ENCODE results near the gene ATP5F1C.

Gene ATP5F1C

GRCh38 chr10:7818295-7819120, 30.5 kb downstream of the ATP5F1C start, which contains the start of gene TAF3:
TAF3 (plus strand) TSS chr10:7818505; CDS start chr10:7818710, 205 bp downstream.
- under 1% methylated on average over 77 of the region's 77 CpGs for WGBS
- H3K4me3 ChIP-seq (ENCODE audit: low read length), result peak within 1 kb of the TSS; percentile 100

DNA sequence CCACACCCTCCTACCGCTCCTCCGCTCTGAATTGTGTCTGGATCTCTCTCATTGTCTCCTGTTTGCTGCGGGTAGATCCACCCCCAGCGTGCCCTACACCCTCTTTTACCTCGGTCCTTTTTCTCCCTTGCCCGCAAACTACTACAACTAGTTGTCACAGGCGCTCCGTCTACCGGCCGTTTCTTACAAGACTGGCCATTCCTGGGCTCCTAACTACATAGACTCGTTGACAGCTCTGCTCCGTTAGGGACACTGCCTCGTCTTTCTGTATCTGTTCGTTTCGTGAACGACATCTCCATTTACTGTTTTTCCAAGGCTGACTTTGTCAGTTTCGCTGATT, 31.1 kb downstream of the ATP5F1C start:
- Histone ChIP-seq H3K36me3 (ENCODE audit: insufficient read depth, low read length) (peaks cover 17% of the 10 kb centered on the region), H3K27ac (ENCODE audit: low read depth, low read length) (no peak overlapping the region), H3K4me1 (ENCODE audit: insufficient read depth, low read length) (peaks cover 14% of the 10 kb centered on the region; the same call in 1 of the 2 replicates), H3K27me3 (ENCODE audit: insufficient read depth, low read length) (peaks cover 6% of the 10 kb centered on the region; the same call in 1 of the 2 replicates), H3K9ac (ENCODE audit: low read depth, low read length) (peak overlapping the region; percentile 92), H3K9me3 (ENCODE audit: insufficient read depth, low read depth, low read length) (no peaks in the 10 kb centered on the region), H3K4me3 (ENCODE audit: low read length) (peak overlapping the region; percentile 100)
- 3% methylated on average over 17 of the region's 17 CpGs for WGBS

More at GRCh38 chr10:7818295-7819120, 30.5 kb downstream of the ATP5F1C start, which contains the start of gene TAF3:
- H3K9ac ChIP-seq (ENCODE audit: low read depth, low read length), result peak within 1 kb of the TSS; percentile 92
- no peak within 1 kb of the TSS; the same call in 1 of the 2 replicates for H3K27ac ChIP-seq (ENCODE audit: low read depth, low read length)
- peaks cover 6% of the 10 kb centered on the region; the same call in 1 of the 2 replicates for H3K27me3 ChIP-seq (ENCODE audit: insufficient read depth, low read length)
- peaks cover 14% of the 10 kb centered on the region; the same call in 1 of the 2 replicates for H3K4me1 ChIP-seq (ENCODE audit: insufficient read depth, low read length)
- H3K36me3 ChIP-seq (ENCODE audit: insufficient read depth, low read length), result peaks cover 14% of the 10 kb centered on the region; the same call in 1 of the 2 replicates
- H3K9me3 ChIP-seq (ENCODE audit: insufficient read depth, low read depth, low read length), result no peaks in the 10 kb centered on the region

DNA sequence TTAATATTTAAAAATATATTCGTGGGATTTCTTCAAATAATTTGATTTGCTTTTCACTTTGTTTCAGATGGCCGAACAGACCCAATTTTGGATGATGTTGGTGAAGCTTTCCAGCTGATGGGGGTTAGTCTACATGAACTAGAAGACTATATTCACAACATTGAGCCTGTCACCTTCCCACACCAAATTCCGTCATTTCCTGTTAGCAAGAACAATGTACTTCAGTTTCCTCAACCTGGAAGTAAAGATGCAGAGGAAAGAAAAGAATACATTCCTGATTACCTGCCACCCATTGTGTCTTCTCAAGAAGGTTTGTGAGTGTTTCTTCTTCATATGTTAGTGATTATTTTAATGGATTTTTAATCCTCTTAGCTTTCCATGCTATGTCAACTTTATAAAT, 36.3 kb downstream of the ATP5F1C start:
- Histone ChIP-seq H3K27me3 (ENCODE audit: insufficient read depth, low read length) (no peaks in the 10 kb centered on the region), H3K4me3 (ENCODE audit: low read length) (no peak overlapping the region), H3K4me1 (ENCODE audit: insufficient read depth, low read length) (peaks cover 7% of the 10 kb centered on the region; the same call in 1 of the 2 replicates), H3K9ac (ENCODE audit: low read depth, low read length) (no peak overlapping the region), H3K36me3 (ENCODE audit: insufficient read depth, low read length) (peaks cover 38% of the 10 kb centered on the region), H3K9me3 (ENCODE audit: insufficient read depth, low read depth, low read length) (no peaks in the 10 kb centered on the region), H3K27ac (ENCODE audit: low read depth, low read length) (no peak overlapping the region)
- WGBS, result 89% methylated on average over 2 of the region's 3 CpGs

- WGBS, result 85% methylated on average over 4 of the region's 4 CpGs
- Histone ChIP-seq H3K27me3 (ENCODE audit: insufficient read depth, low read length) (no peaks in the 10 kb centered on the region), H3K36me3 (ENCODE audit: insufficient read depth, low read length) (peaks cover 32% of the 10 kb centered on the region), H3K4me3 (ENCODE audit: low read length) (no peak overlapping the region), H3K9ac (ENCODE audit: low read depth, low read length) (no peak overlapping the region), H3K27ac (ENCODE audit: low read depth, low read length) (no peak overlapping the region; the same call in 1 of the 2 replicates), H3K9me3 (ENCODE audit: insufficient read depth, low read depth, low read length) (no peaks in the 10 kb centered on the region), H3K4me1 (ENCODE audit: insufficient read depth, low read length) (no peaks in the 10 kb centered on the region)
Observed at GRCh38 chr10:7826971-7827370, 39.0 kb downstream of the ATP5F1C start.

DNA sequence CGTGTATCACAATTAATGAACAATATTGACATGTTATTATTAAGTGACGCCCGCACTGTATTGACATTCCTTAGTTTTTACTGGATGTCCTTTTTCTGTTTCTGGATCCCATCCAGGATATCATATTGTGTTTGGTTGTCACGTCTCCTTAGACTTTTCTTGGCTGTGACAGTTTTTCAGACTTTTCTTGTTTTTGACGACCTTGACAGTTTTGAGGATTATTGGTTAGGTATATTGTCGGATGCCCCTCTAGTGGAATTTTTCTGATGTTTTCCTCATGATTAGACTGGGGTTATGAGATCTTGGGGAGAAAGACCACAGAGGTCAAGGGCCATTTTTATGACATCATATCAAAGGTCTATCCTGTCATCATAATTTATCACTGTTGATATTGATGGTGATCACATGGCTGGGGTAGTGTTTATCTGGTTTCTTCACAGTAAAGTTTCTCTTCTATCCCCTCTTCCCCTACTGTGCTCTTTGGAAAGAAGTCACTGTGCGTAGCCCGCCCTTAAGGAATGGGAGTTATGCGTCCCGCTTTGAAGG, 41.4 kb downstream of the ATP5F1C start:
- peaks cover 18% of the 10 kb centered on the region for H3K36me3 ChIP-seq (ENCODE audit: insufficient read depth, low read length)
- H3K4me3 ChIP-seq (ENCODE audit: low read length), result no peak overlapping the region
- H3K4me1 ChIP-seq (ENCODE audit: insufficient read depth, low read length), result no peaks in the 10 kb centered on the region
- 81% methylated on average over 9 of the region's 10 CpGs for WGBS
- H3K9me3 ChIP-seq (ENCODE audit: insufficient read depth, low read depth, low read length), result no peaks in the 10 kb centered on the region
- H3K27ac ChIP-seq (ENCODE audit: low read depth, low read length), result no peak overlapping the region
- H3K9ac ChIP-seq (ENCODE audit: low read depth, low read length), result no peak overlapping the region
- no peaks in the 10 kb centered on the region for H3K27me3 ChIP-seq (ENCODE audit: insufficient read depth, low read length)

- H3K36me3 ChIP-seq (ENCODE audit: insufficient read depth, low read length), result no peaks in the 10 kb centered on the region
- H3K27me3 ChIP-seq (ENCODE audit: insufficient read depth, low read length), result no peaks in the 10 kb centered on the region
- H3K27ac ChIP-seq (ENCODE audit: low read depth, low read length), result no peak overlapping the region
- no peak overlapping the region for H3K9ac ChIP-seq (ENCODE audit: low read depth, low read length)
- no peak overlapping the region for H3K4me3 ChIP-seq (ENCODE audit: low read length)
- 78% methylated on average over 1 of the region's 1 CpG for WGBS
- no peaks in the 10 kb centered on the region for H3K9me3 ChIP-seq (ENCODE audit: insufficient read depth, low read depth, low read length)
- H3K4me1 ChIP-seq (ENCODE audit: insufficient read depth, low read length), result no peaks in the 10 kb centered on the region
Observed at GRCh38 chr10:7832060-7832459, 44.1 kb downstream of the ATP5F1C start.

DNA sequence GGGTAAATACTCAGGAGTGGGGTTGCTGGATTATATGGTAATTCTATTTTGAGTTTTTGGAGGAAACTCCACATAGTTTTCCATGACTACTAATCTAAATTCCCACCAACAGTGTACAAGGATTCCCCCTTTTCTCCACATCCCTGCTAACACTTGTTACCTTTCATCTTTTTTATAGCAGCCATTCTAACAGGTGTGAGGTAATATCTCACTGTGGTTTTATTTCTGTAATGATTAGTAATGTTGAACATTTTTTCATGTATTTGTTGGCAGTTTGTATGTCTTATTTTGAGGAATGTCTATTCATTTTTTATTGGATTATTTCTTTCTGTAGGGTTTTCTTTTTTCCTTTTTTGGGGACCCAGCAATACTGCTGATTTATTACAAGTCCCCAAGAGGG, 45.2 kb downstream of the ATP5F1C start:
- Histone ChIP-seq H3K9me3 (ENCODE audit: insufficient read depth, low read depth, low read length) (no peaks in the 10 kb centered on the region), H3K4me3 (ENCODE audit: low read length) (no peak overlapping the region), H3K27ac (ENCODE audit: low read depth, low read length) (no peak overlapping the region), H3K4me1 (ENCODE audit: insufficient read depth, low read length) (no peaks in the 10 kb centered on the region), H3K36me3 (ENCODE audit: insufficient read depth, low read length) (no peaks in the 10 kb centered on the region), H3K27me3 (ENCODE audit: insufficient read depth, low read length) (no peaks in the 10 kb centered on the region), H3K9ac (ENCODE audit: low read depth, low read length) (no peak overlapping the region)

- Histone ChIP-seq H3K36me3 (ENCODE audit: insufficient read depth, low read length) (no peaks in the 10 kb centered on the region), H3K9ac (ENCODE audit: low read depth, low read length) (no peak overlapping the region), H3K27me3 (ENCODE audit: insufficient read depth, low read length) (no peaks in the 10 kb centered on the region), H3K4me3 (ENCODE audit: low read length) (no peak overlapping the region), H3K9me3 (ENCODE audit: insufficient read depth, low read depth, low read length) (no peaks in the 10 kb centered on the region), H3K4me1 (ENCODE audit: insufficient read depth, low read length) (no peaks in the 10 kb centered on the region), H3K27ac (ENCODE audit: low read depth, low read length) (no peak overlapping the region)
- 100% methylated on average over 1 of the region's 3 CpGs for WGBS
Observed at GRCh38 chr10:7834262-7834661, 46.3 kb downstream of the ATP5F1C start.

GRCh38 chr10:7836571-7836970, 48.6 kb downstream of the ATP5F1C start:
- H3K4me3 ChIP-seq (ENCODE audit: low read length), result no peak overlapping the region
- no peak overlapping the region for H3K27ac ChIP-seq (ENCODE audit: low read depth, low read length)
- WGBS, result 95% methylated on average over 2 of the region's 2 CpGs
- H3K27me3 ChIP-seq (ENCODE audit: insufficient read depth, low read length), result no peaks in the 10 kb centered on the region
- no peaks in the 10 kb centered on the region for H3K4me1 ChIP-seq (ENCODE audit: insufficient read depth, low read length)
- H3K9ac ChIP-seq (ENCODE audit: low read depth, low read length), result no peak overlapping the region
- no peaks in the 10 kb centered on the region for H3K36me3 ChIP-seq (ENCODE audit: insufficient read depth, low read length)
- no peaks in the 10 kb centered on the region for H3K9me3 ChIP-seq (ENCODE audit: insufficient read depth, low read depth, low read length)

GRCh38 chr10:7846591-7846990, 58.6 kb downstream of the ATP5F1C start:
- H3K9ac ChIP-seq (ENCODE audit: low read depth, low read length), result no peak overlapping the region
- WGBS, result no CpG with 5 or more reads among the region's 1 CpG
- H3K27me3 ChIP-seq (ENCODE audit: insufficient read depth, low read length), result no peaks in the 10 kb centered on the region
- no peak overlapping the region for H3K27ac ChIP-seq (ENCODE audit: low read depth, low read length)
- no peaks in the 10 kb centered on the region for H3K9me3 ChIP-seq (ENCODE audit: insufficient read depth, low read depth, low read length)
- no peaks in the 10 kb centered on the region for H3K36me3 ChIP-seq (ENCODE audit: insufficient read depth, low read length)
- H3K4me3 ChIP-seq (ENCODE audit: low read length), result no peak overlapping the region
- H3K4me1 ChIP-seq (ENCODE audit: insufficient read depth, low read length), result peaks cover 7% of the 10 kb centered on the region; the same call in 1 of the 2 replicates

DNA sequence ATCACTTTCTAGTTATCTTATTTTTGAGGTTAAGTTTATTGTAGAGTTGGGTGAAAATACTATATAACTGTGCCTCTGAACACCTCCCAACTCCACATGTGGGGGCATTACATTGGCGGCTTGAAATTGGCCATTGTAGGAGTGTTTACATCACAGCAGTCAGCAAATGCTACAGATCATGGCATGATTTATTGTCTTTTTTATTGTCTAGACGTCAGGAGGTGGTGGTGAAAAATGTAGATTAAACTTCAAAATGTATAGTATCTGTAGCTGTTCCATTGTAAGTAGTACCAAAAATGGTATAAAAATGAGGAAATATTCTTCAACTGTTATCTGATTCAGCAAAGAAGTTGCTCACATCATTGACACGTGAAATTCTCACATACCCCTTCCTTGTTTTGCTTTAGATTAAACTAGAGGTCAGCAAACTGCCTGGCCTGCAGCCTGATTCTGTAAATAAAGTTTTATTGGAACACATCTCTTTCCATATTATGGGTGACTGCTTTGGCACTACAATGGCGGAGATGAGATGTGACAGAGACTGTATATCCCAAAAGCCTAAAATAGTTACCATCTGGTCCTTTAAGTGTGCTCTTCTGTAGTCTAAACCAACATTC, 65.4 kb downstream of the ATP5F1C start:
- Histone ChIP-seq H3K27me3 (ENCODE audit: insufficient read depth, low read length) (no peaks in the 10 kb centered on the region), H3K4me3 (ENCODE audit: low read length) (no peak overlapping the region), H3K9me3 (ENCODE audit: insufficient read depth, low read depth, low read length) (no peaks in the 10 kb centered on the region), H3K9ac (ENCODE audit: low read depth, low read length) (no peak overlapping the region), H3K36me3 (ENCODE audit: insufficient read depth, low read length) (no peaks in the 10 kb centered on the region), H3K4me1 (ENCODE audit: insufficient read depth, low read length) (peaks cover 28% of the 10 kb centered on the region), H3K27ac (ENCODE audit: low read depth, low read length) (no peak overlapping the region)
- WGBS, result 86% methylated on average over 4 of the region's 4 CpGs
